ENCODE results near the gene FAAP24. TPM values are rescaled to one million over a fixed set of nuclear protein-coding genes. Genes with fewer than 3 reads are reported as not detected.
"Not testable (repeated sequence)": the region's sequence is repeated elsewhere in the genome, so short reads cannot be mapped to it uniquely, and the experiment has no call there.

FAAP24 gene
- polyA plus RNA-seq, 1 donor: 3.1 TPM

- no peak overlapping the region for H3K27ac ChIP-seq (ENCODE audit: low read length)
Measured at GRCh38 chr19:33024398-33024797, 52.4 kb downstream of the FAAP24 start.

DNA sequence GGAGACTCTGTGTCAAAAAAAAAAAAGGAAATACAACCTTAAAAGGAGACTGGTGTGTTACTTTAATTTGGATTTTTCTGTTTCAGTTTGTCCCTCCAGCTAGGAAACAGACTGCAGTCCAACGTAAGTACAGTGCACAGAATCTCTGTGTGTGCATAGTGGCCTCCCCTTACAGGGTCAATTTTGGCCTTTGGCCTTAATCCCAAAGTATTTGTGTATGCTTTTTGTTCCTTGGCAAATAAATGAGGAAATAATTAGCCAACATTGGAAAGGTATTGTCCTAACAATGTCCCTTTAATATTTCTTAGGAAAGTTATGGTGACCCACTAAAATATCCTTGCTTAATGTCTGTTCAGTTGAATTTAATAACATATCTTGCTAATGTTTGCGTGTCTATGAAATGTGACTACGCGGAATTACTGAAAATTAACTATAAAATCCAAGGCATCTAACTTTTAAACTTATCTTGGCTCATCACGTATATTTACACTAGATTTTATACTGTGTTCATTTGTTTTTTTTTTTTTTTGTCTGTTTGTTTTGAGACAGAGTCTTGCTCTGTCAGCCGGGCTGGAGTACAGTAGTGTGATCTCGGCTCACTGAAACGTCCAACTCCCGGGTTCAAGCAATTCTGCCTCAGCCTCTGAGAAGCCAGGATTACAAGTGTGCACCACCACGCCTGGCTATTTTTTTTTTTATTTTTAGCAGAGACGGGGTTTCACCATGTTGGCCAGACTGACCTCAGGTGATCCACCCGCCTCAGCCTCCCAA lies 53.6 kb downstream of the FAAP24 start:
- not testable (repeated sequence) for H3K27me3 ChIP-seq (ENCODE audit: control insufficient read depth, insufficient read depth, low read length); DNase-seq; H3K4me3 ChIP-seq (ENCODE audit: low read length); H3K9me3 ChIP-seq (ENCODE audit: control insufficient read depth, low read depth, low read length); H3K27ac ChIP-seq (ENCODE audit: low read length); H3K4me1 ChIP-seq (ENCODE audit: control insufficient read depth, insufficient read depth, low read length)
- 100% methylated on average over 3 of the region's 12 CpGs for WGBS (ENCODE audit: insufficient coverage, low lambda C conversion rate)
- peaks cover 18% of the 10 kb centered on the region for H3K36me3 ChIP-seq (ENCODE audit: control insufficient read depth, insufficient read depth, low read length)

More at GRCh38 chr19:33024398-33024797, 52.4 kb downstream of the FAAP24 start:
- WGBS (ENCODE audit: insufficient coverage, low lambda C conversion rate): 100% methylated on average over 1 of the region's 8 CpGs
- Histone ChIP-seq H3K36me3 (ENCODE audit: control insufficient read depth, insufficient read depth, low read length) (peaks cover 21% of the 10 kb centered on the region), H3K4me3 (ENCODE audit: low read length) (no peak overlapping the region), H3K9me3 (ENCODE audit: control insufficient read depth, low read depth, low read length) (peaks cover 3% of the 10 kb centered on the region), H3K4me1 (ENCODE audit: control insufficient read depth, insufficient read depth, low read length) (no peaks in the 10 kb centered on the region), H3K27me3 (ENCODE audit: control insufficient read depth, insufficient read depth, low read length) (no peaks in the 10 kb centered on the region)
- no peak for DNase-seq

GRCh38 chr19:33026602-33027001 lies 54.6 kb downstream of the FAAP24 start:
- not testable (repeated sequence) for H3K4me3 ChIP-seq (ENCODE audit: low read length); H3K27ac ChIP-seq (ENCODE audit: low read length); H3K4me1 ChIP-seq (ENCODE audit: control insufficient read depth, insufficient read depth, low read length); DNase-seq; H3K27me3 ChIP-seq (ENCODE audit: control insufficient read depth, insufficient read depth, low read length); H3K9me3 ChIP-seq (ENCODE audit: control insufficient read depth, low read depth, low read length)
- H3K36me3 ChIP-seq (ENCODE audit: control insufficient read depth, insufficient read depth, low read length): peaks cover 15% of the 10 kb centered on the region
- WGBS (ENCODE audit: insufficient coverage, low lambda C conversion rate): no CpG with 5 or more reads among the region's 5 CpGs

Other genes with a start within 250 kb of the FAAP24 start
- gene SLC7A9, start 102.5 kb upstream of the FAAP24 start, polyA plus RNA-seq: 60.9 TPM
- 14.4 TPM for gene CEP89, start 284 bp upstream of the FAAP24 start, polyA plus RNA-seq
- 34.4 TPM for gene RHPN2, start 92.6 kb downstream of the FAAP24 start, polyA plus RNA-seq
- gene GPATCH1, start 108.9 kb downstream of the FAAP24 start, polyA plus RNA-seq: 11.9 TPM
- 0.54 TPM for gene WDR88, start 159.9 kb downstream of the FAAP24 start, polyA plus RNA-seq
- gene LRP3, start 222.1 kb downstream of the FAAP24 start, polyA plus RNA-seq: 37.8 TPM

Data from large intestine (tissue), 3 donors.